ENCODE results near the gene AMHR2. TPM values are rescaled to one million over a fixed set of nuclear protein-coding genes. Genes with fewer than 3 reads are reported as not detected.

The AMHR2 gene
- total and polyA plus RNA-seq, 9 of the 15 experiments (the other 6 are each of a cell fraction or from before 2014, with no cell fraction given) = 8.9 to 49.7 (median 19.3) TPM

GRCh38 chr12:53391724-53392123, 31.9 kb upstream of the AMHR2 start (continued):
- no peak for TF ChIP-seq REST (IDR thresholded peaks at IDR 0.05; ENCODE audit: borderline replicate concordance)
- no peak for TF ChIP-seq REST (CRISPR knock-in tag; IDR thresholded peaks at IDR 0.05; ENCODE audit: low read depth)
- TF ChIP-seq, protein P1, sequence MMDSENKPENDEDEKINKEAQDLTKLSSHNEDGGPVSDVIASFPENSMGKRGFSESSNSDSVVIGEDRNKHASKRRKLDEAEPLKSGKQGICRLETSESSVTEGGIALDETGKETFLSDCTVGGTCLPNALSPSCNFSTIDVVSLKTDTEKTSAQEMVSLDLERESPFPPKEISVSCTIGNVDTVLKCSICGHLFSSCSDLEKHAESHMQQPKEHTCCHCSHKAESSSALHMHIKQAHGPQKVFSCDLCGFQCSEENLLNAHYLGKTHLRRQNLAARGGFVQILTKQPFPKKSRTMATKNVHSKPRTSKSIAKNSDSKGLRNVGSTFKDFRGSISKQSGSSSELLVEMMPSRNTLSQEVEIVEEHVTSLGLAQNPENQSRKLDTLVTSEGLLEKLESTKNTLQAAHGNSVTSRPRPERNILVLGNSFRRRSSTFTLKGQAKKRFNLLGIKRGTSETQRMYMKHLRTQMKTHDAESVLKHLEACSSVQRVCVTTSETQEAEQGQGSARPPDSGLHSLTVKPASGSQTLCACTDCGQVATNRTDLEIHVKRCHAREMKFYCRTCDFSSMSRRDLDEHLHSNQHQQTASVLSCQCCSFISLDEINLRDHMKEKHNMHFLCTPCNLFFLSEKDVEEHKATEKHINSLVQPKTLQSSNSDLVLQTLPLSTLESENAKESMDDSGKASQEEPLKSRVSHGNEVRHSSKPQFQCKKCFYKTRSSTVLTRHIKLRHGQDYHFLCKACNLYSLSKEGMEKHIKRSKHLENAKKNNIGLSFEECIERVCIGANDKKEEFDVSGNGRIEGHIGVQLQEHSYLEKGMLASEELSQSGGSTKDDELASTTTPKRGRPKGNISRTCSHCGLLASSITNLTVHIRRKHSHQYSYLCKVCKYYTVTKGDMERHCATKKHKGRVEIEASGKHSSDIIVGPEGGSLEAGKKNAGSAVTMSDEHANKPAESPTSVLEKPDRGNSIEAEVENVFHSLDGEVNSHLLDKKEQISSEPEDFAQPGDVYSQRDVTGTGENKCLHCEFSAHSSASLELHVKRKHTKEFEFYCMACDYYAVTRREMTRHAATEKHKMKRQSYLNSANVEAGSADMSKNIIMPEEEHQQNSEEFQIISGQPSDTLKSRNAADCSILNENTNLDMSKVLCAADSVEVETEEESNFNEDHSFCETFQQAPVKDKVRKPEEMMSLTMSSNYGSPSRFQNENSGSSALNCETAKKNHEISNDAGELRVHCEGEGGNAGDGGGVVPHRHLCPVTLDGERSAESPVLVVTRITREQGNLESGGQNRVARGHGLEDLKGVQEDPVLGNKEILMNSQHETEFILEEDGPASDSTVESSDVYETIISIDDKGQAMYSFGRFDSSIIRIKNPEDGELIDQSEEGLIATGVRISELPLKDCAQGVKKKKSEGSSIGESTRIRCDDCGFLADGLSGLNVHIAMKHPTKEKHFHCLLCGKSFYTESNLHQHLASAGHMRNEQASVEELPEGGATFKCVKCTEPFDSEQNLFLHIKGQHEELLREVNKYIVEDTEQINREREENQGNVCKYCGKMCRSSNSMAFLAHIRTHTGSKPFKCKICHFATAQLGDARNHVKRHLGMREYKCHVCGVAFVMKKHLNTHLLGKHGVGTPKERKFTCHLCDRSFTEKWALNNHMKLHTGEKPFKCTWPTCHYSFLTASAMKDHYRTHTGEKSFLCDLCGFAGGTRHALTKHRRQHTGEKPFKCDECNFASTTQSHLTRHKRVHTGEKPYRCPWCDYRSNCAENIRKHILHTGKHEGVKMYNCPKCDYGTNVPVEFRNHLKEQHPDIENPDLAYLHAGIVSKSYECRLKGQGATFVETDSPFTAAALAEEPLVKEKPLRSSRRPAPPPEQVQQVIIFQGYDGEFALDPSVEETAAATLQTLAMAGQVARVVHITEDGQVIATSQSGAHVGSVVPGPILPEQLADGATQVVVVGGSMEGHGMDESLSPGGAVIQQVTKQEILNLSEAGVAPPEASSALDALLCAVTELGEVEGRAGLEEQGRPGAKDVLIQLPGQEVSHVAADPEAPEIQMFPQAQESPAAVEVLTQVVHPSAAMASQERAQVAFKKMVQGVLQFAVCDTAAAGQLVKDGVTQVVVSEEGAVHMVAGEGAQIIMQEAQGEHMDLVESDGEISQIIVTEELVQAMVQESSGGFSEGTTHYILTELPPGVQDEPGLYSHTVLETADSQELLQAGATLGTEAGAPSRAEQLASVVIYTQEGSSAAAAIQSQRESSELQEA (IDR thresholded peaks at IDR 0.05; ENCODE audit: low read depth) = no peak
- no peak for TF ChIP-seq HSF4 (CRISPR knock-in tag; IDR thresholded peaks at IDR 0.05; ENCODE audit: borderline replicate concordance)
- no peak for TF ChIP-seq RFX7 (CRISPR knock-in tag; IDR thresholded peaks at IDR 0.05)
- TF ChIP-seq CBX8 (IDR thresholded peaks at IDR 0.05; ENCODE audit: borderline replicate concordance, extremely low read depth, low read depth, low read length, poor library complexity, severe bottlenecking) = no peak

Measured in K562 (cell line).